Neural progenitor cell (in vitro differentiated cells): ENCODE data around the gene NFKBIA.

Experiments used
- EZH2 ChIP-seq: fragments of 200-600 bp; sonication (generic); IDR thresholded peaks from 2 replicates; pipeline ENCODE4 v1.6.1; 2017; ENCODE audit warnings: antibody characterized with exemption, mild to moderate bottlenecking, moderate library complexity
- EZH2phosphoT487 ChIP-seq: fragments of 200-600 bp; sonication (generic); IDR thresholded peaks from 2 replicates; pipeline ENCODE4 v1.6.1; 2017; ENCODE audit warnings: antibody characterized with exemption
- TF ChIP-seq, protein P1 (sequence below): fragments of 200-600 bp; sonication (generic); IDR thresholded peaks from 2 replicates; pipeline ENCODE4 v1.5.1; 2017; ENCODE audit warnings: antibody characterized with exemption, mild to moderate bottlenecking

DNA sequence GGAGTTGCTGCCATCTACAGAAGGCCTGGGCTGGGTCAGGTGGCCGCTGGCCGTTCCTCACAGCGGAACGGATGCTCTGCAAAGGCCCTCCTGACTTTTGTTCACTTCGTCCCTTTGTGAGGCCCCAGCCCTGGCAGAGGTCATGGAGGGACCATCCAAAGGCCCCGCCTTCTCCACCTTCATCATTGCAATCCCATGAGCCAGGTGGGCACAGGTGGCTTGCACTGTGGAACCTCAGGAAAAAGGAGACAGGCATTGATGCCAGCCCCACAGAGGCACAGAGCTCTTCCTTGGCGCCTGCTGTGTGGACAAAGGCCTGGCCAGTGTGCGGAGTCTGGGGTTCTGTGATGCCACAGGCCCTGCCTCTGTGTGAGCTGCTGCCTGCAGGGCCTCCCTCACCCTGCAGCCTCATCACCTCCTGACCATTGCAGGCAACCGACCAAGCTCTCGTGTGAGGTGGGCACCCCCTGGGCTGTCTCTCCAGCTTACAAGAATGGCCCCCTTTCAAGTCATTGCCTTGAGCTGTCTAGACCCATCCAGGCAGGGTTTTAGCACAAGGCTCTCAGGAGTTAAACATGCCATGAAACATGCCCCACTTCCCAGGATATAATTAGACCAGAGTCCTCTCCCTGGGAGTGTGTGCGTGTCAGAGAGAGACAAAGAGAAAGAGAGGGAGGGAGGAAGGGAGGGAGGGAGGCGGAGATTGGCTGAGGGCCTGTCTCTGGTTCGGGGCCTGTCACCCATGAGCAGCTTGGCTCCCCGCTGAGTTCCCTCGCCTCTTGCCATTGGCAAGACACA, 19.3 kb downstream of the NFKBIA start:
- TF ChIP-seq EZH2 (no peak), EZH2phosphoT487 (no peak)
- TF ChIP-seq, protein P1, sequence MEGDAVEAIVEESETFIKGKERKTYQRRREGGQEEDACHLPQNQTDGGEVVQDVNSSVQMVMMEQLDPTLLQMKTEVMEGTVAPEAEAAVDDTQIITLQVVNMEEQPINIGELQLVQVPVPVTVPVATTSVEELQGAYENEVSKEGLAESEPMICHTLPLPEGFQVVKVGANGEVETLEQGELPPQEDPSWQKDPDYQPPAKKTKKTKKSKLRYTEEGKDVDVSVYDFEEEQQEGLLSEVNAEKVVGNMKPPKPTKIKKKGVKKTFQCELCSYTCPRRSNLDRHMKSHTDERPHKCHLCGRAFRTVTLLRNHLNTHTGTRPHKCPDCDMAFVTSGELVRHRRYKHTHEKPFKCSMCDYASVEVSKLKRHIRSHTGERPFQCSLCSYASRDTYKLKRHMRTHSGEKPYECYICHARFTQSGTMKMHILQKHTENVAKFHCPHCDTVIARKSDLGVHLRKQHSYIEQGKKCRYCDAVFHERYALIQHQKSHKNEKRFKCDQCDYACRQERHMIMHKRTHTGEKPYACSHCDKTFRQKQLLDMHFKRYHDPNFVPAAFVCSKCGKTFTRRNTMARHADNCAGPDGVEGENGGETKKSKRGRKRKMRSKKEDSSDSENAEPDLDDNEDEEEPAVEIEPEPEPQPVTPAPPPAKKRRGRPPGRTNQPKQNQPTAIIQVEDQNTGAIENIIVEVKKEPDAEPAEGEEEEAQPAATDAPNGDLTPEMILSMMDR = no peak
